ENCODE data around the gene CDKAL1.
"Not testable (repeated sequence)": the region's sequence is repeated elsewhere in the genome, so short reads cannot be mapped to it uniquely, and the experiment has no call there.

Gene CDKAL1

DNA sequence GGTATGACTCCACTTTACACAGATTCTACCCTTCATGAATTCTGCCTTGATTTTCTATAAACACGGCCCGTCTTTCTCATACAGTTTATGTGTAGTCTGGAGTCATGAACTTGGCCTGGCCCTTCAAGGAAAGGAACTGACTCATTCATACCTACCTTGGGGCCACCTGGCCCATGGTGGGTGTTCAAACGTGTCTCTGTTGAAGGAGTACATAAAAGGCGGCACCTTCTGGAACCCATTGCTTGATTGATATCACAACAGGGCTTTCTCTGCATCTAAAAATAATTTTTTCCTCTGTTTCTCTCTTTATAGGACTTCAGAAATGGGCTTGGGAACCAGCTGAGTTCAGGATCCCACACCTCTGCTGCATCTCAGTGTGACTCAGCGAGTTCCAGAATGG, 696.3 kb downstream of the CDKAL1 start:
- no peak for DNase-seq

DNA sequence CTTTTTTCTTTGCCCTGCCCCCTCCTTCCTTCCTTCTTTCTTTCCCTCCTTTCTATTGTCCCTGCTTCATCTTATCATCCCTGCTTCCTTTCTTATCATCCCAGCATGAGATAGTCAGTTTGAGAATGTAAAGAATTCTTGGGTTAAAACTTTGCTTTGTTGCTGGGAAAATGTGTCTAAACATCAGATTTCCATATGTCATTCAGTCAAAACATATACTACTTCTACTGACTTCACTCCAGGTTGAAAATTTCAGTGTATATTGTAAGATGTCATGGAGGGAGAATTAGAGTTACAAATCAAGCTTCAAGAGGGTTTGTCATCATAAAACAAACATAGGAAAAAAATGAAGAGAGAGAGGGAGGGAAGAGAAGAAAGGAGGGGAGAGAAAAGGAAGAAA, 700.9 kb downstream of the CDKAL1 start:
- no peak for DNase-seq

DNA sequence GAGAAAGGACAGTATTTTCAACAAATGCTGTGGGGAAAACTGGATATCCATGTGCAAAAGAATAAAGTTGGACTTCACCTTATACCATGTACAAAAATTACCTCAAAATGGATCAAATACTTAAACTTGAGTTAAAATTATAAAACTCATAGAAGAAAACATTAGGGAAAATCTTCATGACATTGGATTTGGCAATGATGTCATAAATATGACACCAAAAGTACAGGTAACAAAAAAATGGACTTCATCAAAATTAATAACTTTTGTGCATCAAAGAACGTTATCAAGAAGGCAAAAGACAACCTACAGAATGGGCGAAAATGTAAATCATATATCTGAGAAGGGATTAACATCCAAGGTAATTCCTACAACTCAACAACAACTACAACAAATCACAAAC, 704.0 kb downstream of the CDKAL1 start:
- no peak for DNase-seq

DNA sequence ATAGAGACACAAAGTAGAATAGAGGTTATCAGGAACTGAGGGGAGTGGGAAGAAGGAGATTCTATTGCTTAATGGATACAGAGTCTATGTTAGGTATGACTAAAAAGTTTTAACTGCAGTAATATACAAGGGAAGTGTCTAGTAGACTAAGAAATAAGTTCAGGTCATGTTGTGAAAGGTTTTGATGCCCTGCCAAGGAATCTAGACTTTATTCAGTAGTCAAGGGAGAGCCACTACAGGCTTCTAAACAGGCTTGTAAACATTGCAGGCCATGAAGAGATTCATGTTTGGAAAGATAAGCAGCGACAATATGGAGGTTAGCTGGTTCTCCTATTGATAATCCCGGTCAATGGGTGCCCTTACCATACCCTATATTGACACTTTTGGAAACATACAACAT, 706.5 kb downstream of the CDKAL1 start:
- no peak for DNase-seq

DNA sequence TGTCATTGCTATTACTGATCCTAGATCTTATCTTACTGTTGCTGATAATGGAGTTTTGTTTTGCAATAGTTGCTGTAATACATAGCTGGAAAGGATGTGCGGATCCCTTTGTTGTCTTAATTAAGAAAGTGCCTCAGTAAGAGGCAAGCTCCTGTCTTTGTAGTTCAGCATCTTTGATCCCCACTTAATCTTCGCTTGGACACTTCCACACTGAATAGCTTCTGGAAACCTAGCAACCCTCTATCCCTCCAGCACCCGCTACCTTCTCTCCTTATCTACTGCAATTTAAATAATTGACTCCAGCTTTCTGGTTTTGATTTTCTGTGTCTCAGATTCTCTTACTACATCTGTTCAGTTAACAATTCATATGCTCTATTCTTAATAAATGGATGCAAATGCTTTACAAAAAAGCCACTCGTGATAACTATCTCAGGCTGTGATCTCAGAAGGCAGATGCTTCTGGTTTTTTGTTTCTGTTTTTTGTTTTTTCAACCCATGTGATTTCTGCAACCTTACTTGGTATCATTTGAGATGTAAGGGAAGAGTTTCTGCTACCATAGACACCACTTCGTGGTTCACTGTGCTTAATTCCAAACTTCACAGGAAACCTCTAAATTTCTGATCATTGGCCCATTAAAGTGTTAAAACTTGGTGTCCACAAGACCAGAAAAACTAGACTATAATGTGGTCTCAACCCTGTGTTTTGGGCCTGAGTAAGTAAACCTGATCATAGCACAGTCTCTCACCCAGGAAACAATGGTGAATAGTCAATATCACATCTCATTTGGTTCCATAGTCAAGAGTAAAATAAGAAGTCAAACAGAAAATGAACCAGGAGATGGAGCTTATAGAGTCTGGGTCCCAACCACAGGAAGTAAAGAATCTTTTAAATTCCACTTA, 707.2 kb downstream of the CDKAL1 start:
- no peak for DNase-seq

DNA sequence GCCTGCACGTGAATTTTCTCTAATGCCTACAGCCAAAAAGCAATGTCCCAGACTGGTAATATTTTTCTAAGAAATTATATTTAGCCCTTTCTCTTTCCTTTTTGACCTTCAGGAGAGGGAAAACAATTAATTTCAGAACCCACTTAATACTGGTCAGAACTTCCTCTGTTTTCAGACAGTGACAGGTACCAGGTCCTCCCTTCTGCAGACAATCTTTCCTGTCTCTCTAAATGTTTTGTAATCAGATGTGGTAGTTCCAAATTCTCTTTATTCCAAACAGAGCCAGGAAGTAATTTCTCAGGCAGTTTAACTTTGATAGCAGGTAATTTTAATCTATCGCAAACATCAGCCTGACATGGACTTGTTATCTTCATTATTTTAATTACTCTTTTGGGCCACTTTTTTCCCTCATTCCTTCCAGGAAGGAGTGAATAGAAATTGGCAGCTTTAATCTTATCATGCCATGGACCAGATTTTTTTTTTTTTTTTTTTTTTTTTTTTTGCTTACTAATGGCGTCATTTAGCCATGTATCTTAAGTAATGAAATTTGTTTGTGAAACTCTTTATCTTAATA, 710.7 kb downstream of the CDKAL1 start:
- no peak for DNase-seq

DNA sequence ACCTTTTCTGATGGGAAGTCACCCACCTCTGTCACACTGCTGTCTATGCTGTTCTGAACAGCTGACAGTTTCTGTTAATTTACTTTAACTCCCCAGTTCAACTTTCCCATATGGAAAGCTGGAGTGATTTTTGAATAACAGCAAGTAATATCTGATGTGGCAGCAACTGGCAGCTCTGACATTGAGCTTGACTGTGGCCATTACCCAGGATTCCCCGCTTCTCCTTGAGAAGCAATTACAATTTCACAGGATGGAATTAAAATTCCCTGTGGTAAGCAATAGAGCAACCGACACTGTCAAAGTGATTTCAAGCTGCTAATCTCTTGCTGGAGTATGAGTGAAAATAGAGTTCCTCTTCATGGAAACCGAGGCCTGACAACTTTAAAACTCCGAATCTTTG, 711.2 kb downstream of the CDKAL1 start:
- no peak for DNase-seq

DNA sequence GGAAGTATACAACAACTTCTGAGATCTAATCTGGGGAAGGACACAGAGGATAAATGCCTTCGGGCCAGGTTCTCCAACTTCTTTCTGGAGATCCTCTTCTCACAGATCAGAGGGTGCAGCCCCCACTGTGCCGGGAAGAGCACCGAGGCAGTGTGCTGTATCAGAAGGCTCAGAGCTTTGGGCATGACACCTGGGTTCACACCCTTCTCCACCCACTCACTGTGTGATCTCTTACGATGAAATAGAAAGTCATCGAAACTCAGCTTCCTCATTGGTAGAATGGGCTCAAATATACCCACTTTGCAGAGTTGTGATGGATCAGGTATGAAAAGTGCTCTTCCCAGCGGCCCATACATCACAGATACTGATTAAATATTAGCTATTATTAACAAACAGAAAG, 711.8 kb downstream of the CDKAL1 start:
- no peak for DNase-seq

DNA sequence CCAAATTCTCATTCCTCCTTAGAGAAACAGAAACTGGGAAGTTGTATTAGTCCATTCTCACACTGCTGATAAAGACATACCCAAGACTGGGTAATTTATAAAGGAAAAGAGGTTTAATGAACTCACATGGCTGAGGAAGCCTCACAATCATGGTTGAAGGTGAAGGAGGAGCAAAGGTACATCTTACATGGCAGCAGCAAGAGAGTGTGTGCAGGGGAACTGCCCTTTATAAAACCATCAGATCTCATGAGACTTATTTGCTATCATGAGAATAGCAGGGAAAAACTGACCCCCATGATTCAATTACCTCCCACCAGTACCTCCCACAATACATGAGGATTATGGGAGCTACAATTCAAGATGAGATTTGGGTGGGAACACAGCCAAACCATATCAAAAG, 720.2 kb downstream of the CDKAL1 start:
- not testable (repeated sequence) for DNase-seq

DNA sequence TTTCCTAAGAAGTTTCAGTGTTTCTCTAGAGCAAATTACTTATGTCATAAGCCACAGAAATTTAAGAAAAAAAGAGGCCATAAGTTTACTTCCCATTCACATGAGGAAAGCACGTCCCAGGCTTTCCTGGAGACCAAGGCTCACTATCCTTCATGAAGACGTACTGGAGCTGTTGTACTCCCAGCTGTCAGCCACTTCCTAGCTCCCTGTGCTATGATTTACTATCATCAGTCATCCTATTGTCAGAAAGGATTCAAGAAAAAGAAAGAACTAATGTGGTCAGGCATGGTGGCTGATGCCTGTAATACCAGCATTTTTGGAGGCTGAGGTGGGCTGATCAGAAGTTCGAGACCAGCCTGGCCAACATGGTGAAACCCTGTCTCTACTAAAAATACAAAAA, 721.9 kb downstream of the CDKAL1 start:
- DNase-seq, result no peak

DNA sequence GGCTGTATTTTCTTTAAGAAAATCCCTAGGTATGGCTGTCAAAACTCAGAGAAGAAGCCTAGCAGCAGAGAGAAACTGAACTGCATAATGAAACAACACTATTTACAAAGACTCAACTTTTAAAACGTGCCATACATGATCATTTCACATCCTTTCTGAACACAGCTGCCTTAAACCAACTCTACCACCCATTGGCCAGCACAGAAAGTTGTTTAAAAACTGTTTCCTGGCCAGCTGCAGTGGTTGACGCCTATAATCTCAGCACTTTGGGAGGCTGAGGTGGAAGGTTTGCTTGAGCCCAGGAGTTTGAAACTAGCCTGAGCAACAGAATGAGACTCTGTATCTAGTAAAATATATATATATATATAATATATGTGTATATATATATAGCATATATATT, 722.9 kb downstream of the CDKAL1 start:
- no peak for DNase-seq

DNA sequence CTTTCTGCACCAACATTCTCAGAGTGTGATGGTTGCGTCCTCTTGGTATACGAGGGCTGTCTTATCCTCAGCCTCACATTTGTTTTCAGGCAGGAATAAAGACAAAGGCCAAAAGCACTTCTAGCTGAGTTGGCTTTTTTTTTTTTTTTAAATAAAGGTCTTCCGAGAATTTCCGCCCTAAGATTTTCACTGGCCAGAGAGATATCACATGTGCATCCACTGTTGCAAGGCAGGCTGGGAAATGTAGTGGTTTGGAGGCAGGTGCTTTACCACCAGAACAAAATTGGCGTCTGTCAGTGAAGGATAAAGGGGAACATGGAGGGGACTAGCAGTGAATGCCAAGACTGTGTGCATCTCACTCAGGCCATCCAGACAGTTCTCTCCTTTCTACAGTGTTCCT, 724.4 kb downstream of the CDKAL1 start:
- no peak for DNase-seq

DNA sequence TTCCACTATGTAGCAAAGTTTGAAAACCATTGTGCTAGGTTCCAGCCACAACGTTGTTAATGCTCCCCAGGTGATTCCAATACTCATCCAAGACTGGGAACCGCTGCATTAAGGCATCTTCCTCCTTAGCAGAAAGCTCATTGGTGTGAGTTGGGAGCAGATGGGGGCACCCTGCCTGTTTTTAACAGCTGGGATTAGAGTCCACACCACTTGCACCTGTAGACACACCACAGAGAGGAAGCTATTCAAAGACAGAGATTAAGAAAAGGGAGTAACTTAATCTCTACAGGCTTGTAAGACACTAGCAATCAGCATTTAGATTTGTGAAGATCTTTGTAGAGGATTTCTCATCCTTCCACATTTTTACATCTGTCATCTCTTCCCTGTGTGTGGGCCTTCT, 725.4 kb downstream of the CDKAL1 start:
- DNase-seq, result no peak

DNA sequence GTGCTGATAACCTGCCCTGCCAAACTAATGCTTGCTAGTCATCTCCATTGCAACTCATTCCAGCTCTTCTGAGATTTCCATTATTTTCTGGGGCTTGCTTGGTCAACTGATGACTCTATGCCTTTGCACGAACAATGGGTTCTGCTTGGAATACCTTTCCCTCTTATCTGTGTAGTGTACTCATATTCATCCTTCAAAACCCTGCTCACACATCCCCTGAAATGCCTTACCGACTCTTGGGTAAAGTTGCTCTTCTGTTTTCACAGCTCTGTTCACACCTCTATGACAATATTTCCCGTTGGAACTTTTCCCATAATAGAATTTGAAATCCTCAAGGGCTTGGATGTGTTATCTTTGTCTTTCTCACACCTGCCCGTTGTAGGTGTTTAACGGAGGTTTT, 728.2 kb downstream of the CDKAL1 start:
- DNase-seq, result no peak

DNA sequence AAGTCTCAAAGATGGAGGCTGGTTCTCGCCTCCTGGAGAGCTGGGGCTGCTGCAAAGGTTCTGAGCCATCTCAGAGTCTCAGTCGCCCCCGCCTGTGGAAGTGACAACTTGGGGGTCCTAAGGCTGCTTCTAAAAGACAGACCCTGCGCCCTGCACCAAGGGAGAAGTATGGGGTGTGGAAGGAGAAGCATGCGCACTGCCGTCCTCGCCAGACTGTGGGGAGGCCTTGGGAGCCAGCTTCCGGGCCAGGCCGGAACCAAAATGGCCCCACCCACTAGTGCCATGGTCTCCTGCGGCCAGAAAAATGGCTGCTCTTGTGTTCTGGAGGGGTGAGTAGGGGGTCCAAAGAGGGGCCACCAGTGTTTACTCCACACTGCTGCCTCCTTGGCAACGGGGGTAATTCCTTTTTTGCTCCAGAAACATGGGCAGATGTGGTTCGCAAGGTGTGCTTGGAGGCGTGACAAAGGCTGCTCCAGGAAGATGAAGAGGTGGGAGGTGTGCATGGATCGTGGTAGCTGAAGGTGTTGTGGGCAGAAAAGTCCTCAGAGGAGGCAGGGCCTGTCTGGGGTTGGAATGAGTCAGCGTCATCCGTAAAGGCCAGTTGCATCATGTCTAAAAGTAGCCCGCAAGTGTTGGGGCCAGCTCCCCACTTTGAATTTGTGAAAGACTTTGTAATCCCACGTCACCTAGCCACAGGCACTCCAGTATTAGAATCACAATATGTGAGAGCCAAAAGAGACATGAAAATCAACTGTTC, 729.5 kb downstream of the CDKAL1 start:
- no peak for DNase-seq

DNA sequence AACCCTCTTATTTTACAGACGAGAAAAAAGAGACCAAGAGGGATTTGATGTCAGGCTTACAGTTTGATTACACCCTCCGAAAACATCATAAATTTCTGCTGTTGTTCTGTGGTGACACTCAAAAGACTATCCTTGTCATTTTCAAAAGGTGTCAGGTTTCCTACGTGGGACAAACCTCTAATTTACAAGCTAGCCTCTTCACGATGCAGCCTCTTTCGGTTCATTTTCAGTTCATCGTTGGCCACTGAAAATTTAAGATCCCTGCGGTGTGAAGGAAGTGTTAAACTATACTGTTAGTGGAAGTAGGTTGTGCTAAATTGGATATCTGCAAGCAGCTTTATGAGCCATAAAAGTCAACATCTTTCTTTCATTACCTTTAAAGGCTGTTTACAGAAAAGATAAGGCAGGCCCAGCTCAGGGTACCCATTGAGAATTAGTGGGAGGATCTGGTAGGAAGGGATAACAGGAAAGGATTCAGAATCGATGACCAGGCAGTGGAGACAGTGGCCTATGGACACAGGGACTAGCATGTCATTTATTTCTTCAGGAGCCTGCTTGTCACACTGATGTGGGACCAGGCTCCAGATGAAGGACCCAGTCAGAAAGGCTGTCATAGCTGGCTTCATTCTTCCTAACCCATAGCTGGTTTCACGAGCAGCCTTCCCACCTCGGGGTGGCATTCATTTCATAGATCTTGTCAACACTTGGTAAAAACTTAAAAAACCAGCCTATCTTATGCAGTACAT, 730.2 kb downstream of the CDKAL1 start:
- no peak for DNase-seq

DNA sequence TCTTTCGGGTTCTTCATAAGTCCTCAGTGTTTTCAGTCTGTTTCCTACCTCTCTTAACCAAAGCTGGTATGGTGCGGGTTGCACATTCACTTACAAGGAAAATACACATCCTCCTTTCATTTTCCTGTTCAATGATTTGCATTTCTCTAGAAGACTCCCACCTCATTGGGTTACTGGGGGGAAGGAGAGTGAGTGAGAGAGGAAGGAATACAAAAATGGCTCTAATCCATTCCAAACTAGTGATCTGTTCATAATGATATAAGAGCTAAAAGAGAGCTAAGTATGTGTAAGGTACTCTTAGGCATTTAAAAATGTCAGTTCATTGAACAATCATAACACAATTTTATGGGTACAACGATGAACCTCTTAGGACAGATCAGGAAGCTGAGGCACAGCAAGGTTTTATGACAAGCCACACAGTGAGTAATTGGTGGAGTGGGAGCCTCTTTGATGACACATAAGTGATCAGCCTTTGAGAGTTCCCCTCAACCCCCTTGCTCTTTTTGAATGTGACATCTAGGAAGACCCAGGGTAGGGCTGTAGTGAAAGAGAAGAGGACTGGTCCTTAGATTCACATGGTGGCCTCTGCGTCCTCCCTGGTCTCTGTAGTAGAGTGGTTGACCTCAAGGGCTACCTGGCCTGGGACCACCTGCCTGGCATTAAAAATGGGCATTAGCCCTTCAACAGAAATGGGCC, 730.9 kb downstream of the CDKAL1 start:
- no peak for DNase-seq

DNA sequence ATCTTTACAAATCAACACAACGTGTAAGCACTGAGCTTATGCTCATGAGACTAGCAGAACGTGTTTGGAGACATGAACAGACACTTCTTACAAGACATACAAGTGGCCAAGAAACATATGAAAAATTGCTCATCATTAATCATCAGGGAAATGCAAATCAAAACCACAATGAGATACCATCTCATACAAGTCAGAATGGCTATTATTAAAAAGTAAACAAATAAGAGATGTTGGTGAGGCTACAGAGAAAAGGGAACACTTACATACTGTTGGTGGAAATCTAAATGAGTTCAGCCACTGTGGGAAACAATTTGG, 731.4 kb downstream of the CDKAL1 start:
- no peak for DNase-seq

DNA sequence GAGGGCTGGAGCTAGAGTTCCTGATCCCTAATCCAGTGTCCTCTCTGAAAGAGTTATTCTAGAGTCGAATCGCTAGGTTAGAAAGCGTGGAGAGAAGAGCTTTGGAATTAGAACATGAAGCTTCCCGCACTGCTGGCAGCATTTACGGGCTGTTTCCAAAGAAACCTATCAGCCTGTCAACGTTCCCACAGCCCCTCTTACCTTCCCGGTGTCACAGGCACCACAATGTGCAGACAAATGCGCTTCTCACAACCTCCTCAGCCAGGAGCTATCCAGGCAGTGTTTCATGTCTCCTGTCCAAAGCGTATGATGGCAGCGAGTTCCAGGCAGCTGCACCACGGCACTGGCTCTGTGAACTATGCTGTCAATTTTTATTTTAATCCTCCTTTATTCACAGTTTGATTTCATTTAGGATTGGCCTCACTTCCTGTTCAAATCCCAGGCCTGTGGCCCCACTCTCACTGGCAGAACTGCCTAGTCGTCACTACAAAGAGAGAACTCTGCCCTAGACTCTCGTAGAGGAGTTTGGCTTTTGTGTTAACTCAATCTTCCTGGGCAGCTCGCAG, 736.5 kb downstream of the CDKAL1 start:
- no peak for DNase-seq

DNA sequence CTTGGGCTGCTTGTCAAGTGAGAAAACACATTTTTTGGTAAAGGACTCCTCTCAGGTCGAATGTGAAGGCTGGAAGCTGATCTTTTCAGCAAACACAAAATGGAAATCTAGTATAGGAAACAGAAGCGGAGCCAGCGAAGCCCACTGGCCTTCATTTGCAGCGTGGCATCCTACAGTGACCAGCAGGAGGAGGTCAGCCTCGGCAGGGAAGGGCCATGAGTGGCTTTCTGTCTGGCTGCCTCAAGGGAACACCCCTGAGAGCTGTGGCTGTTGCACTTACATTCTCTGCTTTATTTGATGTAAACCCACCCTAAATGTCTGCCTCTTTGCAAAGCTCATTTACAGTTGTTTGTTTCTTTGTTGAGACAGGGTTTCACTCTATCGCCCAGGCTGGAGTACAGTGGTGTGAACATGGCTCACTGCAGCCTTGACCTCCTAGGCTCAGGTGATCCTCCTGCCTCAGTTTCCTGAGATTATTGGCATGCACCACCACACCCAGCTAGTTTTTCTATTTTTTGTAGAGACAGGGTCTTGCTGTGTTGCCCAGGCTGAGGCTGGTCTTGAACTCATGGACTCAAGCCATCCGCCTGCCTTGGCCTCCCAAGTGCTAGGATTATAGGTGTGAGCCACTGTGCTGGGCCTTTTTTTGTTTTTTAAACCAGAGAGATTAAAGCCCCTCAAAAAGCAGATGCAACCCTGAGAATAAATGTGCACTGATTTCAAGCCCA, 737.3 kb downstream of the CDKAL1 start:
- no peak for DNase-seq

DNA sequence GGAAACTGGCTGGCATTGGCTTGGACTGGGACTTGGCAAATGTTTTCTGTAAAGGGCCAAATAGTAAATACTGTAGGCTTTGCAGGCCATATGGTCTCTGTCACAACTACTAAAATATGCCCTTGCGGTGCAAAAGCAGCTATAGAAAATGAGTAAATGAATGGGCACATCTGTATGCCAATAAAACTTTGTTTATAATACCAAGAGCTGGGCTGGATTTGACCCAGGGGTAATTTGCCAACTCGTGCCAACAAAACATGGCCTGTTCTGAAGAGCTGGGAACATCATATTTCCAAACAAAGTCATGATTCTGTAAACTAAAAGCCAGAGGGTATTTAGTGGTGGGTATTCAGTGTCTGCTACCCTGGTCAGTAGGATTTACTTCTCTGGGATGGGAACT, 739.2 kb downstream of the CDKAL1 start:
- no peak for DNase-seq

DNA sequence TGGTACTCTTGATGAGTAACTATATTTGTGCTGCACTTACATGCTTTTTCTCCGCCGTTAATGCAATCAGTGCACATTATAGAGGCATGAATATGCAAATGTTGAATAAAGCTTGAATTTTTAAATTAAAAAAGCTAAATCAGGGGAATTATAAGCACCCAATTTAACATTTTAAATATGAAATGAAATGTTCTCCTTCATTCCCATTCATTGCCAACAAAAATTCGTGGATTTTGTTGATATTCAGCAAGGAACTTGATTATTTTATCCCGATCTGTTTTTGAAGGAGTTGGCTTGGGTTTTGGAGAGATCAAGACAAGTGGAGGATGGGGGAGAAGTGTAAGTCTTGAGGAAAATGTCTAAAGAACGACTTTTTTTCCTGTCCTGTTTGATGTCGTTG, 740.6 kb downstream of the CDKAL1 start:
- DNase-seq, result no peak
